IPS-11a (cell line): Measurements from ENCODE around the gene LMBRD2.

Source experiments
- H3K4me3 ChIP-seq: one replicate; pipeline ENCODE4 v1.5.1; 2013; ENCODE audit warnings: low read depth, low read length, control low read depth

LMBRD2 gene

GRCh38 chr5:36111238-36111637 is 40.4 kb downstream of the LMBRD2 start:
- no peak overlapping the region for H3K4me3 ChIP-seq

DNA sequence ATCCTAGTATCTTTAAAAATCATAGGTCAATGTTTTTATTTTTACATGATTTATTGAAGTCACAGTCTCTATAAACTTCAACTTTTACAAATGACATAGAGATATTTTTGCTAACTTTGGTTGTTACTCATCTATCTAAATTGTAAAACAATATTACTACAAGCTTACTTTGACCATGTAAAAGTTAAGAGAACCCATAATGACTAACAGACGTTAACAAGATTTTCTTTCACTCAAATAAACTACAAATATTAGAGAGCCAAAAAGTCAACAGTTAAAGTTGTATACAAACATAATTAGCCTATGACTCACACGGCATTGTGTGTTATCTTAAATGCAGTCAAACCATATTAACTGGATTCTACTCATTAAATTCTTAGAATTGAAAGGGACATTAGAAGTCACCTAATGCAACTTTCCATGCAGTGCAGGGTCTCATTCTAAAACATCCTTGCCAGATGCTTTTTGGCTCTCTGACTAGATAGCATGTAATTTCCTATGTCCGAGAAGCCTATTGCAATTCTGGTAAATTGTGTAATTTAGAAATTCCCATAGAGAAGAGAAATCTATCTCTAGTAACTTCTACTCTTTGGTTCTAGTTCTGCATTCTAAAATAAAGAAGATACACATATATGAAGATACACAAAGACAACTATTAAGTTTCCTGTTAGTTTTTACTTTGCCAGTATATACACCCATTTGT is 42.8 kb downstream of the LMBRD2 start:
- no peak overlapping the region for H3K4me3 ChIP-seq

DNA sequence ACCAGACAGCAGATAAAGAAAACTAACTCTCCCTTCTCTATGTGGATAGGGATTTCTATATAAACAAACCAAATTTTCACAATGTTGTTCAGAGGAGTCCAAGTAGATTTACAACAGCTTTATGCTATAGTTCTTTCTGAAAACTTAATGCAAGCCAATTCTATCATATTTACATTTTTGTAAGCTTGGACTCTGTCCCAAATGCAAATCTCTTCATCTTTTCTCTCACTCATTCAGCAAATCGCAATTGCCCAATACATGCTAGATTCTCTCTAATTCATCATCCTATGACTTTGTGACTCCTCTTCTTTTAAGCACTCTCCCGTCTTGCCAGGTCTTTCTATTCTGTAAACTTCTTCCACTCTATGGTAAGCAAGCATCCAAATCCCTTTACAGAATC is 45.9 kb downstream of the LMBRD2 start:
- H3K4me3 ChIP-seq = no peak overlapping the region

- no peak overlapping the region for H3K4me3 ChIP-seq
These were observed 51.9 kb downstream of the LMBRD2 start for GRCh38 chr5:36099748-36100147.

DNA sequence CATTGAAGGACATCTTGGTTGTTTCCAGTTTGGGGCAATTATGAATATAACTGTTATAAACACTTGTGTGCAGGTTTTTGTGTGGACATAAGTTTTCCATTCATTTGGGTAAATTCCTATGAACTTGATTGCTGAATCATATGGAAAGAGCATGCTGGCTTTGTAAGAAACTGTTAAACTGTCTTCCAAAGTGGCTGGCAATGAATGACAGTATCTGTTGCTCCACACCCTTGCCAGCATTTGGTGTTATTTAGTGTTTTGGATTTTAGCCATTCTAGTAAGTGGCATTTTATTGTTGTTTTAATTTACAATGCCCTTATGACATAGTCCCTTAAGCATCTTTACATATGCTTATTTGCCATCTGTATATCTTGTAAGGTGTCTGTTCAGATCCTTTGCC is 55.2 kb downstream of the LMBRD2 start:
- H3K4me3 ChIP-seq = no peak overlapping the region

GRCh38 chr5:36089989-36090388 is 61.7 kb downstream of the LMBRD2 start:
- no peak overlapping the region for H3K4me3 ChIP-seq

GRCh38 chr5:36079200-36079781 is 72.4 kb downstream of the LMBRD2 start:
- no peak overlapping the region for H3K4me3 ChIP-seq

DNA sequence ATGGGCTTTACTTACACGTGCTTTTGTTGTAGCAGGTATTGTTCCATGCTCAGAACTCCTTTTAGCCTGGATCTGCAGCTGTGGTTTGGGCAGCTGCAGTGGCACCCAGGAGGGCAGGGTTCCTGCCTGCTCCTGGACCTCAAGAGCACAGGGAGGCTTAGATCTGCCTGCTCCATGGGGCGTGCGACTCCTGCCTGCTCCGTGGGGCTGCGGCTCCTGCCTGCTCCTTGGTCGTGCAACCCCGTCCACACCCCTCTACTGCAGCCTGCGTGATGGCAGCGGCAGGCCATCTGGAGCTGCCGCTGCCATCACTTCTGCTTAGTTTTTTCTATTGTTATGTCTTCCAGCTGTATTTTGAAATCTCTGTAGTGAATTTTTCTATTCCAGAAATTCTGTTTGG is 73.3 kb downstream of the LMBRD2 start:
- no peak overlapping the region for H3K4me3 ChIP-seq

DNA sequence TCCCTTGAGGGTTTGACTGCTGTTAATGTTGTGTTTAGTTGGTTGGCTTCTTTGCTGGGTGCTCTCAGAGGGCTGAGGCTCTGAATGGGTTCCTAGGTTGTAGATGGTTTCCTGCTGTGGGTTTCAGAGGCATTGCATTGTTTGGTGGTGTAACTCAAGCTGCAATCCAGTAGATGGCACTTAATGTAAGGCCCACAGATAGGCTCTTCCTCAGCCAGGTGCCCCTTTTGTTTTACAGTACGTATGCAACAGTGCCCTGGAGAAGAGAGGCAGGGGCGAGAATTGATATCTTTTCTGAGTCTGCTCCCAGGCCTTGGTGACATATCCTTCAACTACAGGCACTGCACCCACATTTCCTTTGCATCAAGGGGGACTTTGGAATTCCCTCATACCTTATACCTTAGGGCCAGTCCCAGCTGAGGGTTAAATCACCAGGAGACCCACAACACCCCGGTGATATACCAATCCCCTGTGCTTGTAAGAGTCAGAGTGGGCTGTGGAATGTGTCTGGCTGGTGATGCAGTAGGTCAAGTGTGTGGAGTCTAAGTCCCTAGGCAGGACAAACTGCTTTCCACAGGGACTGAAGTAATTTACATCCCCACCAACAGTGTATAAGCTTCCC is 78.0 kb downstream of the LMBRD2 start:
- no peak overlapping the region for H3K4me3 ChIP-seq

DNA sequence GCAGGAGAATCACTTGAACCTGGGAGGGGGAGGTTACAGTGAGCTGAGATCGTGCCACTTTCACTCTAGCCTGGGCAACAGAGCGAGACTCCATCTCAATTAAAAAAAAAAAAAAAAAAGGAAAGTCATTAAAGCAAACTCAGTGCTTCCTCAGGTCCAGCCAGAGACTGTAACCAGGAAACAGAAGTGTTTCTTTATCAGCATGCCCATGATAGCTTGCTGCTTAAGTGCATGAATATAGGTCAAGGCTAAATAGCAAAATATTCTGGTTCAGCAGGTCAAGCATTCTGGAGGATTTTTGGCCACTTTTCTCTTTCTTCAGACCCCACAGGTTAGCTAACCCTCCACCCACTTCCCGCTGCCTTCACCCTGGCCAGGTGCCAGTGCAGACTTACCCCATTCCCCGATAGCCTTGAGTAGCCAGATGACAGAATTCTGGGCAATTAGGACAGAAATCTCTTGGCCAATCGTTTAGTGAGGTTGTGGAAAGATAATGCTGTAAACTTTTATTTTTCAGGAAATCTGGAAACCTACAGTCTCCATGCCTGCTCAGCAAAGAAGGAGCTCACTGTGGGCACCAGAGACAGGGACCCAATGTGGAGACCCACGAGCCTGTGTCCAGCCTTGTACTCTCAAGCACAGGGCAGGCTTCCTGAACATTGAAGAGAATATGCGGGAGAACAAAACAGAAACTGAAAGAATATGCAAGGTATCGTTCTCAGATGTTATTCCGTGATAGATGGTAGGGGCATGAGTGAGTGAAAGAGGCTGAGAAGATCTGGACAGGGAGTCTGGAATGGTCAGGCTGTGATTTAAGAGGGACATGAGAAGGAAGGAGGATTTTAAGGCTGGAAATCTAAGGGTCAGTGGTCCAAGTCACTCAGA is 80.8 kb downstream of the LMBRD2 start:
- H3K4me3 ChIP-seq = no peak overlapping the region

- no peak overlapping the region for H3K4me3 ChIP-seq
These were observed 82.9 kb downstream of the LMBRD2 start for GRCh38 chr5:36068751-36069281.

DNA sequence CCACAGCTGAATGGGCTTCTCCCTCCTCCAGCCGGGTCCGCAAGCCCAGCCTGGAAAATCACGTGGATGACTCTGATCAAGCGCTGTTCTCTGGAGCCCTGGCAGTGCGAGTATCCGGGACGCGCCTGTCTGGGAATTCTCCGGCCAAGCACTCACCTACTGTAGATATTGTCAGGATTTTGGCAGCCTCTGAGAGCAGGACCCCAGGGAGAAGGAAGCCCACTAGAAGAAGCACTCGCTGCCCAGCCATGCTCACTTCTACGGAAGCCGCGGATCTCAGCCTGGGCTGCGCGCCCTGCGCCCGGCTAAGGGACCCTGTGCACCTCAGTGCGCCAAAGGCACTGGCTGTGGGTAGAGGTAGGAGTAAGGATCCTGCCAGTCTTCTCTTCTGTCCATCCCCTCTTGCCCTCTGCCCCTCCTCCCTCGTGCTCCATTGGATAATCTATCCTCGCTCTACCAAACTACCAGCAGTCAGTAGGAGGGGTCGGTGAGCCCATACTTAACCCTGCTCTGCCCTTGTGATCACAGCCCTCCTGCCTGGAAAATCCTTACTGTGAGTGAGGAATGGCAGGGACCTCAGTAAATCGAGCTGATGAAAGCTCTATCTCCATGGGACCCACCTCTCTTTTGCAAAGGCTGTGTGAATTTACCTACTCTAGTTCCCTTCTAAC is 85.0 kb downstream of the LMBRD2 start, which contains the start of gene UGT3A2:
TSS of gene UGT3A2 (minus strand) at position 343 of the 671 bp plus-strand sequence. CDS start at position 250, 93 bp downstream.
- peak within 1 kb of the TSS; percentile 60 for H3K4me3 ChIP-seq

DNA sequence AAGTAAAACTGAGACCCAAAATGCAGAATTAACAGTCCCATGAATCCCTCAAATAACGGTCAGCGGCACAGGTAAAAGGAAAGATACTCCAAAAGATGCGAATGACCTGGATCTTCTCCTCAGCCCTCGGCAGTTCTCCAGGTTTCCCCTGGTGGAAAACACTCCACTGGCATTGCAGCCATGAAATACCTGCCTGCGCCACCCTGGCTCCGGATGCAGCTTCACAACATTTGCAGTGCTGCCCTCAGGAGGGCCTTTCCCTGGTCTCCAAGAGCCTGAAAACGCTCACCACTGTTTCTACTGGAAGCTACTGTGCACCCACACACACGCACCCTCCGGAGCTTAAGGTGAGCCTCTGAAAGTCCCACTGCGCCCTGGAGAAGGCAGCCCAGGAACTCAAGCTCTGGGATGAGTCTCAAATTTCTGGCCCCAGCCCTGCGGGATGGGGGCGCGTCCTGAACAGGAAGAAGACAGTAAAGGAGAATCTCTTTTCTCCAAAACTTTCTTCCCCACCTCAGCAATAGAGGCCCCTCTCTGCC is 85.6 kb downstream of the LMBRD2 start:
- peak overlapping the region; percentile 60 for H3K4me3 ChIP-seq

DNA sequence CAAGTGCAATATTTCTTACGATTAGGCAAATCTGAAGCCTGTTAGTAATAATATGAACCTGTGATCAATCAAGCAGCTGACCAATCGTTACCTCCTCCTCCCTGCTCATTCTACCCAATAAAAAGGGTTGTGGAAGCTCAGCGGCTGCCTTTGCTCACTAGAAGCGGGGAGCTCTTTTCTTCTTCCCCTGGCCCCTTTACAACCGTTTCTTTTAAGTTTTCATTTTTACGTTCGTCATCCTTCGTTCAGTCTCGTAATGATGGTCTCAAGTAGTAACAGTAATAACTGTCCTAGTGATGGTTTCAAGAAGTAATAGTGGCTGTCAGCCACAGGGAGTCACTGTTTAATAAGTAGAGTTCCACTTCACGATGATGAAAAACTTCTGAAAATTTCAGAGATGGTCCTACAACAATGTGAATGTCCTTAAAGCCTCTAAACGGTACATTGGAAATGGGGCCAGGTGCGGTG is 91.2 kb downstream of the LMBRD2 start:
- H3K4me3 ChIP-seq = no peak overlapping the region

- H3K4me3 ChIP-seq = no peak overlapping the region
These were observed 91.9 kb downstream of the LMBRD2 start for GRCh38 chr5:36059571-36060419.

- no peak overlapping the region for H3K4me3 ChIP-seq
These were observed 92.9 kb downstream of the LMBRD2 start for GRCh38 chr5:36058776-36059175.

GRCh38 chr5:36057386-36057785 is 94.3 kb downstream of the LMBRD2 start:
- no peak overlapping the region for H3K4me3 ChIP-seq

DNA sequence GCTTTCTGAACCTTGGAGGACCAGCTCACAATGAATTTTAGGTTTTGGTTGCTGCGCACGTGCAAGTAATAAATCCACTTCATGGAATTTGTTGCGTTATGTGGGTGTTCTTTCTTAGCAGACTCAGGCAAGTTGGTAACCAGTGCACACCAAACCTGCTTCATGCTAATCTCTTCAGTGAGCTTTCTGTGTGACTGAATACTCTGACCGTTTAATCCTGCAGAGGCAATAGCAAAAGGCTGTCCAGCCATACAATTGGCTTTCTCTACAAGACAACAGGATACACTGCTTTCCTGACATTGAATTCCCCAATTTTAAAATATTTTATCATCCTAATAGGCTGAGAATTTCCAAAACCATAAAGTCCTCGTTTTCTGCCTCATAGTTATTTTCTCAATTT is 95.3 kb downstream of the LMBRD2 start:
- no peak overlapping the region for H3K4me3 ChIP-seq

DNA sequence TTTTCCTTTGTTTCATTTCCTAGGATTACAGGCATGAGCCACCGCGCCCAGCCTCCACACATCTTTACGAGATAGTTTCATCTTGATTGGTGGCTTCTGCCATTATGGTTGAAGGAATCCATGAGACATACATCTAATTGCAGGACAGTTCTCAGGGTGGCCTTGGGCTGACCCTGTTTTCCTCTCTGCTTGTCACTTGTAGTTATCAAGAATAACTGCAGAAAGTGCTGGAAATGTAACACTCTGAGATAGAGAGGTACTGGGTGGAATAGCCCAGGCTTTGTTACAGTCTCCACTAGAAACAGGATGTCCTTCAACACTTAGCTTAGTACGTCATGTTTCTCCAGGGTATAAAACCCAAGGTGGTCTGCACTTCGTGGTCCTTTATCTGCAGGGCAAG is 95.7 kb downstream of the LMBRD2 start:
- no peak overlapping the region for H3K4me3 ChIP-seq
